HG03457 (cell line): ENCODE results near the gene MSRB2.
"Not testable (repeated sequence)": the region's sequence is repeated elsewhere in the genome, so short reads cannot be mapped to it uniquely, and the experiment has no call there.

Experiments used
- ATAC-seq: cut with Tn5 transposase; IDR thresholded peaks from one replicate; pipeline ENCODE4 v1.9.1; 2021; ENCODE audit warnings: moderate number of reproducible peaks; ENCODE audit not compliant: unreplicated experiment

The MSRB2 gene

DNA sequence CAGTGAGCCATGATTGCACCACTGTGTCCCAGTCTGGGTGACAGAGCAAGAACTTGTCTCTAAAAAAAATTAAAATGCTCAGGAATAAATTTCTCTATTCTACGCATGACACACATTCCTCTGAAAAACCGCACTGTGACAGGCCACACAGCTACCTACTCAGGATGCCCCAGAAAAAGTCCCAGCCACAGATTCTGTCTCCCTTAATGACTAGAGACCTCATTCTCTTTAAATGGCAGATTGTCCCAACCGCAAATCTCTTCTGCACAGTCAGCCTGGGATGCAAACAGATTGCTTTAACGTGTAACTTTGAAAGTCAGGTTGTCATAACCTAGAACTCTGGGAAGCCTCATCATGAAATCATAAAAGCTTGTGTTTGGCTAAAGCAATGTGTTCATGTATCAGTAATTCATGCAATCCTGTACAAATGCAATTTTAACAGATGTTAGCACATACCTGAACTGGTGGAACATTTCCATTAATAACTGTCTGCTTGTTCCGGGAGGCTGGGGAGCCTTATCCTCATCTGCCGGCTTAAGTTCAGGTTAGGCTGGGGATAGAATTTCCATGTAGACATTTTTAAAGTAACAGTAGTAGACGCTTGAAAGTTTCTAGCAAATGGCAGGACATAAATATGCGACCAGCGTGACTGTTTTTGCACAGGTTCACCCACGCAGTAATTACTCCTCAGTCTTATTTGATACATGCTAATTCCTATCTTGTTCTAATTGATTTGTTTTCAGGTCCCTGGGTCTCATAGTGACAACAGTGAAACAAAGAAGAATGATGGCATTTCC lies 26.2 kb upstream of the MSRB2 start:
- no peak for ATAC-seq

- not testable (repeated sequence) for ATAC-seq
Observed at GRCh38 chr10:23070092-23070912, 25.1 kb upstream of the MSRB2 start.

- no peak for ATAC-seq
Observed at GRCh38 chr10:23070913-23071218, 24.5 kb upstream of the MSRB2 start.

GRCh38 chr10:23072593-23072992 lies 22.8 kb upstream of the MSRB2 start:
- not testable (repeated sequence) for ATAC-seq

GRCh38 chr10:23073527-23073926 lies 21.9 kb upstream of the MSRB2 start:
- ATAC-seq, result no peak

DNA sequence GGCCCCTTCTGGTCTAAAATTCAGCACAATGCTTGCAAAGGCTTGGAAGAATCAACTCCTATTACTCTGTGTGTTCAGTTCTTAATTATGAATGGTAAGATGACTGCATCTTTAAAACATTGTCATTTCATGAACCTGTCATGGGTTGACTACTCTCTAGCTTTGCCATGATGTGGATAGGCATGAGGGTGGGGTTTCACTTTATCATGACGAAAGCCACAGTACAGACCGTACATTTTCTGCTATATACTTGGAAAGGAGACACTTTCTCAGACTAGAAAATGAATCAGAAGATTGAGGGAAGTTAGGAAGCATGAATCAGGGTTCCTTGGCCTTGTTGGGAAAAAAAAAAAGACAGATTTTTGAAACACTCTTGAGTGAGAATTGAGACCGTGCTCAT lies 19.7 kb upstream of the MSRB2 start:
- no peak for ATAC-seq

DNA sequence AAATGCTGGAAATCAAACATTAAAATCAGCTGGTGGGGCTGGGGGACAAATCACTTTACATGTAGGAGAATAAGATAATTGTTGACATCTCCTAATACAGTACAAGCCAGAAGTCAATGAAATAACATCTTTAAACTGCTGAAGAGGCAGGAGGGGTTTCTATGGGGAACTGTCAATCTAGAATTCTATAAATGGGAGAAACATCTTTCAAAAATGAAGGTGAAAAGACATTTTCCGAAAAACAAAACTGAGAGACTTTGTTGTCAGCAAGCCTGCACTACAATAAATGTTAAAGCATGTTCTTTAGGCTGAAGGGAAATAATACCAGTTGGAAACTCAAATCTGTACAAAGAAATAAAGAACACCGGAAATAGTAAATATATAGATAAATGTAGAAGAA lies 17.3 kb upstream of the MSRB2 start:
- ATAC-seq, result no peak

DNA sequence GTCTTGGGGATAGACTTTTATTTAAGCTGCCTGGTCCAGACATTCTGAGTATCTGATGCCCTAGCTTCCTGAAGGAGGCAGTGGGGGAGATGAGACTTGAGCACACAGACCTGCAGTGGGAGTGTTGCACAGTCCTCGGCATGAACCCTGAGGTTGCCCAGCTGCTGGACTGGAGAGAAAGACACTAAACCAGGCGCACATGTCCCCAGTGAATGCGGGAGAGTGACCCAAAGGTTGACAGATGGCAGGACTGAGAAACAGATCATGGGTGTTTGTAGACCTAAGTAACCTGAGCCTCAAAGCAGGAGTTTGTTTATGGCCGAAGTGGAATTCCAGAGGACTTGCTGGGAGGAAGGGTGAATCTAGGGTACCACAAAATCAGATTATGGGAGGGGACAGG lies 15.7 kb upstream of the MSRB2 start:
- ATAC-seq, result no peak

DNA sequence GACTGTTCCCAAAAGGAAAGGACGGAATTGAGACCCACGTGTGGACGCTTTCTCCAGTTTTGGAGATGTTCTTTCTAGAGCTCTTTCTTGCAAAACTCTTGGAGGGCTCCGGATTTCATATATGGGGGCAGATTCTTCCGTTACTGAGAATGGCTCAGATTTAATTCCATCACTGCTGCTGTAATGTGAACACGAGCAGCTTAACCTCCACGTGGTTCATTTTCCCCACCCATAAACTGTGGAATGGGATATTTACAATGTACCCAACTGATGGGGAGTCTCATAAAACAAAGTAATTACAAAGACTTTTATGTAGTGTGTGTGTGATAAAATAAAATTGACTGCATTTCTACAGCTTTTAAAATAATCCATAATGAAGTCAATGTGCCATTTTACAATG lies 15.1 kb upstream of the MSRB2 start:
- no peak for ATAC-seq

DNA sequence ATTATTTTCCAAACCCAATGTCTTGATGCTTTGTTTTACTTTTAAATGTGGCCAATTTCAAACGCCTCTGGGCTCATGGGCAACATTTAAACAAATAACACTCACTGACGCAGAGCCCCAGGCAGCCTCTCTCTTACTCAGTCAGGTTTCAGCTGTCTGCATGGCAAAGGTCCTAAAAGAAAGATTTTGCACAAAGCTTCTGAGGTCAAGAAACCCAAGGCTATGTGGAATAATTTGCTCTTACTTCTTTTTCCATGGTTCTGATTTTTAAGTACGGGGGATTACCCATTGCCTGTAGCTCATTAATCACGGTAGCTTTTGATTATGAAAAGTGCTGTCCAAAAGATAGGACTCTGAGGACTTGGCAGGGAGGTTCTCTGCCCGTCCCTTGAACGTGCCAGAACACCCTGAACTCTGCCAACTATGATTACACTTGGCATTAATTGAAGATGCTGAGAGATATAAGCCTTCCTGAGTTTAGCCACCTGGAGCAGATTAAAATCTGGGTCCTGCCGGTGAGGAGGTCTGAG lies 14.1 kb upstream of the MSRB2 start:
- ATAC-seq, result no peak

DNA sequence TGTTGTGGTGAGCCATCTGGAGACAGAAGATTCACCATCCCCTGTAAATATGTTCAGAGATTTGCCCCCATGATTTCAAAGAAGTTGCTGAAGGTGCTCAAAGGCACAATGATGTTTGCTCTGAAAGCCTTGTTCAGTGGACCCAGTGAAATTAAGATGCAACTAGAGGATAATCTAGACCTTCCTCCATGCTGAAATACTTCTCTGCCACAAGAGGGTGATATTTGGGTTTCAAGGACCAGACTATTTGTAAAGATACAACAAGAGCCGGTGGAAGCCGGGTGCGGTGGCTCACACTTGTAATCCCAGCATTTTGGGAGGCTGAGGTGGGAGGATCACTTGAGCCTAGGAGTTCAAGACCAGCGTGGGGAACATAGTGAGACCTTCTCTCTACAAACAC lies 13.5 kb upstream of the MSRB2 start:
- no peak for ATAC-seq

GRCh38 chr10:23088609-23089008 lies 6.8 kb upstream of the MSRB2 start:
- no peak for ATAC-seq

- ATAC-seq, result no peak
Observed at GRCh38 chr10:23094786-23095403, 484 bp upstream of the MSRB2 start.

GRCh38 chr10:23095966-23096801 lies 805 bp downstream of the MSRB2 start:
- ATAC-seq, result peak; percentile 44

GRCh38 chr10:23096802-23097549 lies 1.6 kb downstream of the MSRB2 start:
- ATAC-seq, result no peak

- ATAC-seq, result no peak
Observed at GRCh38 chr10:23099079-23099478, 3.7 kb downstream of the MSRB2 start.

DNA sequence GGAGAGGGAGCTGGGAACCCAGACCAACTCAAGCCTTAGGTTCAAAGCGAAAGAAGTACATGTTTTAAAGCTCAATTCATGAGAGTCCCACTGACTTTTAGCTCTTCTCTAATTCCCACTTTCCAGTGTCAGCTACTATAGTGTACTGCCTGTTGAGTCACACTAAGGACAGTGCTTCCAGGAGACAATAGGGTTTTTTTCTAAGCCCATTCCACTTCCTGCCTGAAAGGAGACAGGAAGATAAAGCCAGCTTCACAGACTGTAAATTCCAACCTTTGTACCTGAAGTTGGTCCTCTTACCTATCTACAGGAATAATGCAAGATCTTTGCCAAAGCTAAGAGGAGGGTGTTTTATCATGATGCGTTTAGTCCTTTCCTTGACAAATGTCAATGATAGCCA lies 4.4 kb downstream of the MSRB2 start:
- no peak for ATAC-seq

GRCh38 chr10:23100331-23101030 lies 5.1 kb downstream of the MSRB2 start:
- no peak for ATAC-seq

DNA sequence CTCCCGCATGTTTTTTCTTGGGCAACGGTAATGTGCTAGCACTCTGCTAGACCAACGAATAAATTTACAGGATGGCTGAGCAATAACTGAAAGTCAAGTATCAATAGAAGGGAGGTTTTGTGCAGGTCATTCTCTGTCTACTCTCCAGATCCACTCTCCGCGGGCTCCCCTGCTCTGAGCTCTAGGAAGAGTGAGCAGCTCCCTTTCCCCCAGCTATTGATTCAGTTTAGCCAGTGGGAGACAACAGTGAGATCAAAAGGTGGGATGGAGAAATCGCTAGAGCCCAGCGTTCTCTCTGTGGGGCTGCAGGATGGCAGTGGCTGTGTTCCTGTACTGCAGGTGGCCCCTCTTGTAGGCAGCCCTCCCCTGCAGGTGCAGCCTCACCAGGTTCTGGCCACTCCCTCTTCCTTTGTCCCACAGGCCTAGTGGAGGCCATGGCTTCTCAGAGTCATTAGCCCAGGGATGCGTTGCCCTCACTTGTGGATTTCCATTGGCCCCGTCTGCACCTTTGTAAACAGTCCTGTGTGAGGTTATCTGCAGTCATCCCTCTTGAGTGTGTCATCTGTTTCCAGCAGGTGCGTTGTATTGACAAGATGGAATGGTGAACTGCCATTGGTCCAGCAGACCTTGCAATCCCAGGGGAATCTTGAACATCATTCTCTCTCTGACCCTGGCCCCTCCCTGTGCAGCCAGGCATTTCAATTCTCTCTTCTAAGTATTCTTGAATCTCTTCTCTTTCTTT lies 11.1 kb downstream of the MSRB2 start:
- no peak for ATAC-seq
